Hematopoietic multipotent progenitor cell treated with erythropoietin and hydrocortisone succinate and interleukin-3 and kit ligand, for 17 days (in vitro differentiated cells): ENCODE results near the gene OLFM2.
A peak's percentile ranks its signal among the peaks of the same experiment; 100 is the strongest.
"Not testable (repeated sequence)": the region's sequence is repeated elsewhere in the genome, so short reads cannot be mapped to it uniquely, and the experiment has no call there.

Experiments used
- DNase-seq: peaks from one replicate; pipeline ENCODE4 v3.0.0-alpha.2; 2015; ENCODE audit warnings: low spot score

The OLFM2 gene

DNA sequence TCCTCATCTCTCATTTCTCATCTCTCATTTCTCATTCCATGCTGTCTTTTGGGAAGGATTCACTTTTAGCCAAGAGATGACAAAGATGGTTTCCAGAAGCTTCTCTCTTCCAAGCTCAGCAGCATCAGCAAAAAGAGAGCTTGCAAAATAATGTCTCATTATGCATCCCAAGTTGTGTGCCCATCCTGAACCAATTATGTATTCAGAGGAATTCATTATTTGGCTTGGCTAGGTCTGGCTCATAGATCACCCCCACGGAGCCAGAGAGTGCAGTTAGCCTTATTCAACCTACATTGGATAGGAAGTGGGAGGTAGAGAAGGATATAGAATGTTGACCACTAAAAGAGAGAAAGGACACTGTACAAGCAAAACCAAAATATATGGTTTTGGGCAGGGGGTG, 5.4 kb upstream of the OLFM2 start:
- DNase-seq: no peak

DNA sequence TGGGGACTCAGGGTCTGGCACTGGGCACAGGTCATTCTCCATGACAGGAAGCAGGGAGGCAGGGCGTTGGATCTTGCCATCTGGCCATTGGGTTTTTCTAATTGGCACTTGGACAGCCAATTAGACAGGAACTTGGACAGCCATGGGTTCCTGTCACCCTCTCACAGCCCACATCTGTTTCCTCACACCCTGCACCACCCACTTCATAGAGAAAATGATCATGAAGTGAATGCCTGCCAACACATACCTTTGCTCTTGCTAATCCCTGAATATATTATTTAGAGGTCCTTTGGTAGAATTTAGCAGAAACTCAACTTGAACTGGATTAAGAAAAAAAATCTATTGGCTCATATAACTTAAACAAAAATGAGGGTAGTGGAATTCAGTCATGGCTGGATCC, 4.9 kb upstream of the OLFM2 start:
- no peak for DNase-seq

DNA sequence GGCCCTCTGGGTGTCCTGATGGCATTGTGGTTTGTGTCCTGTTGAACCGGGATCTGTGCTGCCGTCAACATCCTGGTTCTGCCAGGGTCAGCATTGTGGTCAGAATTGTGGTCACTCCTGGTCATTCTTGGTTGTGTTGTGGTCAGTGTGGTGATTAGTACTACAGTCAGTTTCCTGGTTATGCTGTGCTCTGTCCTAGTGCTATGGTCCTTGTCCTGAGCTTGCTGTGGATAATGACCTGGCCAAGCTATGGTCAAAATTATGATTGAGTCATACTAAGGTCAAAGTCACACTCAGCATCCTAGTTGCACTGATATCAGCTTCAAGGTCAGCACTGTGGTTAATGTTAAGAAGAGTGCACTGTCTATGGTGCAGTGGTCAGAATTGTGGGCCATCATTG, 4.5 kb upstream of the OLFM2 start:
- no peak for DNase-seq

DNA sequence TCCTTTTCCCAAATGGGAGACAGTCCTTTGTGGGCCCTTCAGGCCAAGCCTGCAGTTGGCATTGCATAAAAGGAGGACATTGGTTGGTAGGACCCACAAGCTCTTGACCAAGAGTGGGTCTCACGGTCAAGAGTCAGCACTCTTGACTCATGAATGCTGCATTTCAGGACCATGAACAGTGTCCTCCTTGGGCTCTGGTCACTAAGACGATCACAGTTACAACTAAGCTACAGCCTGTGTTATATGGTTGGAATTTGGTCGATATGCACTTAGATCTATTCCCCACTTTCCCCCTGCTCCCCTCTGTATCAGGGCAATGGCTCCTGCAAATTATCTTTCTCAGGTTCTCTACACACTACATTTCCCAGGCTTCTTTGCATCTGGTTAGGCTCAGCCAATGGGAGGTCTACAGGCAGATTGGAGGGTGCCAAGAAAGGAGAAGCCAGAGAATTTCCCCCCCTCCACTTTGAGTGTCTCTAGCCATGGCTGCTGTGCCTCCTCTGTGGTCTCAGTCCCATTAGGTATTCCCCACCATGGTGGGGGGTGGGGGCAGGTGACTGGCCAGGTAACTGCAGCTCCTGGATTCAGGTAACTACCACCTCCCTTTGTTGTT, 3.1 kb upstream of the OLFM2 start:
- no peak for DNase-seq

DNA sequence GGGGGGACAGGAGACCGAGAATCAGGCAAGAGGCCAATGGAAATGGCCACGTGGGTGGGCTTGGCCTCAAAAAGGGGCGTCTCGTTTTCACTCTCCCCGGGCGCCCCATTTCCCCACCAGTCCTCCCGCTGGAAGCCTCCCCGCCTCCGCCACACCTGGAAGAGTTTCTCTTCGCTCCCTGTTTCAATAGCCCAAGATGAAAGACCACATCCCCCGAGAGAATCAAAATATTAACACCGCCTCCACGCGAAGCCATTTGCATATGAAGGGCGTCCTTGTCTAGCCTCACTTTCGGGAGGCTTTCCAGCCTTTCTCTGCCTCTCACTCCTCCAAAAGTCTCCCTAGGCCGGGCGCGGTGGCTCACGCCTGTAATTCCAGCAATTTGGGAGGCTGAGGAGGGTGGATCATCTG, 691 bp upstream of the OLFM2 start:
- no peak for DNase-seq

DNA sequence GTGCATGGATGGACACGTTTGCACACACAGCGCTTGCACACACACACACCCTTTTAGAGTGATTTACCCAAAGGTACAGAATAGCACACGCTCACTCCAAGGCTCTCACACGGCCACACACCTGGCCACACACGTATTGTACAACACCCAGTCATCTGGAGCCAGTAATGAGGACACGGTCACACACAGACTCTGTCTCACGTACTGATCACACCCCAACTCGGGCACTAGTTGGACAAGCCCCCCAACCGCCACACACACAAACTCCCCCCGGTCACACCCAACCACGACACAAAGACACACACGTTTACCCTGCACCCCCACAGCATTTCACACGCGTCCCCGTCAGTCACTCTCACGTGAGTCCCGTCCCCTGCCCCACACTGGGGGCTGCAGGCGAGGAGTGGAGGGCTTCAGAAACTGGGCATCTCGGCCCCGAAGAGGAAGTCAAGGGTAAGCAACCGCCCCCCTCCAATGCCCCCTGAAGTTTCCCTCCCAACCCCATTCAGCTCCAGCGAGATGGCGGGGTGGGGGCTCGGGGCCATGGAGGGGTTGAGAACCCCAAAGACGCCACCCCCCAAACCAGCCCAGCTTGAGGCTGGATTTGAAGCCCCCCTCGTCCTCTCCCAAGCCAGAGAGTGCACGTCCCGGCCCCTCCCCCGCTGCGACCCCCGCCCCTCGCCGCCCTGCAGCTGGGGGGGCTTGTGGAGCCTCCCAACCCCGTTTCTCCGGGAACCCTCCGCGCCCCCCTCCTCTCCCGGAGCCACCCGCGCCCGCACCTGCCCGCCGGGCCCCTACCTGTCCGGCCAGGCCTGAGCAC, 599 bp downstream of the OLFM2 start:
- no peak for DNase-seq

DNA sequence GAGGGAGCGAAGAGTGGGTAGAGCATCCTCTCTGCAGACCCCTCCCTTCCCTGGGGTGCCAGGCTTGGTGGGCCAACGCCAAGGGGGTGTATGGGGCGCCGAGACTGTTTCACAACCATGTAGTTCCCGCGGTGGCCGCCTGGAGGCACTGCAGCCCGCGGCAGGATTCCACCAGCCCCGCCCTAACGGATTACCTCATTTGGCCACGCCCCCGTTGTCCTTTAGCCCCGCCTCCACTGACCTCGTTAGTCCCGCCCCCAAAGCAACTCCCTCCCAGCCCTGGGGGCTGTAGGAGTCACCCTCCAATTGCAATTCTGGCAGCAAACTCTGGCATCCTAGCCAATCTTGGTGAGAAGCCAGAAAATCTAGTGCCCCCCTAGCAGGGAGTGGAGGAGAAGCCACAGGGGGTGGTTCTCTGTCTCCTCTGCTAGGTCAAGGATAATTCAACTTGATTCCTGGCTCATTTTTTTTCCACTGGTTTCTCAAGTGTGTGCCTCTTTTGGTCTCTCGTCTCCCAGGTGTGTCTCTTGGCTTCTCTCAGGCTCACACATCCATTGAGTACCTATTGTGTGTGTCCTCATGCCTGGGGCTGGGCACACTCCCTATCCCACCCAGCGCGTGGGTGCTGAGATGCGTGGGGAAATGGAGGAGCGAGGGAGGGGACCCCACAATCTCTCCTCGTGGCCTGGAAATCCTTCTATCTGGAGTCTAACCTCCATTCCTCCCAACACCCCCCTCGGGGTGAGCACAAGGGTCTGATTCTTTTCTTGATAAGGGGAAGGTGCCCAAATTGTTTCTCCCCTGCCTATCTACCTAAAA, 2.0 kb downstream of the OLFM2 start:
- peak; percentile 67 for DNase-seq

DNA sequence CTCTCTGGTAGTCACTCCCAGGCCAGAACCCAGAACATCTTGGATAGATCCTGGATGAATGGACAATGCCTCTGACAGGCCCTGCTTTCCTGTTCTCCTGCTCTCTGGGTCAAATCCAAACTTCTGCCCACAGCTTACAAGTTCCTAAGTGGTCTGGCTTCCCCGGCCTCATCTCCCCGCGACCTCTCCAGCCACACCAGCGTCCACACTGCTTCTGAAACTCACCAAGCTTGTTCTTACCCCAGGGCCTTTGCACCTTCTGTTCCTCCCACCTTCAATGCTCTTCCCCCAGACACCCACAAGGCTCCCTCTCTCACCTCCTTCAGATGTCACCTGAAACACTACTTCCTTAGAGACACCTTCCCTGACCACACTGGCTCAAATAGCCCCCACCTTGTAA, 3.5 kb downstream of the OLFM2 start:
- no peak for DNase-seq

DNA sequence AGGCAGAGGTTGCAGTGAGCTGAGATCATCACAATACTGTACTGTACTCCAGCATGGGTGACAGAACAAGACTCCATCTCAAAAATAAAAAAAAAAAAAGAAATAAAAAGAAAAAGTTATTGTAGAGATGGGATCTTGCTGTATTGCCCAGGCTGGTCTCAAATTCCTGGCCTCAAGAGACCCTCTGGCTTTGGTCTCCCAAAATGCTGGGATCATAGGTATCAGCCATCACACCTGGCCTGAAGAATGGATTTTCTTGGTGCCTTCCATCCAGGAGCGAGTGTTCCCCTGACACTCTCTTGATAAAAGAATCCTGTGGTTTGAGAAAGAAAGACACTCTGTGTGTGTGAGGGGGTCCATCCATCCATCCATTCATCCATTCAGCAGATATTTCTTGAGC, 4.7 kb downstream of the OLFM2 start:
- DNase-seq: no peak

DNA sequence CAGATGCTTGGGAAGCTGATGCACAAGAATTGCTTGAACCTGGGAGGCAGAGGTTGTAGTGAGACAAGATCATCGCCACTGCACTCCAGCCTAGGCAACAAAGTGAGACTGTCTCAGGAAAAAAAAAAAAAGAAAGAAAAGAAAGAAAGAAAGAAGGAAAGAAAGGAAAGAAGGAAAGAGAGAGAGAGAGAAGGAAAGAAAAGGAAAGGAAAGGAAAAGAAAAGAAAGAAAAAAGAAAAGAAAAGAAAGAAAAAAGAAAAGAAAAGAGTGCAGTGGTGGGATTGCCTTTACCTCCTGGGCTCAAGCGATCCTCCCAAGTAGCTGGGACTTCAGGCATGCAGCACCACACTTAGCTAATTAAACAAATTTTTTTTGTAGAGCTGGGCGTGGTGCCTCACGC, 12.9 kb downstream of the OLFM2 start:
- DNase-seq: no peak

DNA sequence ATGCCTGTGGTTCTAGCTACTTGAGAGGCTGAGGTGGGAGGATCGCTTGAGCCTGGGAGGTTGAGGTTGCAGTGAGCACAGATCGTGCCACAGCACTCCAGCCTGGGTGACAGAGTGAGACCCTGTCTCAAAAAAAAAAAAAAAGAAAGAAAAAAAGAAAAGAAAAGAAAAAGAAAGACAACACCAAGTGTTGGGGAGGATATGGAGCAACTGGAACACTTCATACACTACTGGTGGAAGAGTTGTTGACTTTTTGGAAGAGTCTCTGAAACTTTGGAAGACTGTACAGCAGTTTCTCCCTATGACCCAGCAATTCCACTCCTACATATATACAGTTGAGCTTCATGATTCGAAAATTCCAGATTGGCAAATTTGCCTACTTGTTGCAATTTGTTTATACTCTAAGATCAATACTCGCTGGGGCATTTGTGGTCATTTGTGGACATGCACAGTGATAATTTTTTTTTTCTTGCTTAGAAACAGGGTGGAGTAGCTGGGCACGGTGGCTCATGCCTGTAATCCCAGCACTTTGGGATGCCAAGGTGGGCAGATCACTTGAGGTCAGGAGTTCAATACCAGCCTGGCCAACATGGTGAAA, 13.4 kb downstream of the OLFM2 start:
- DNase-seq: not testable (repeated sequence)

DNA sequence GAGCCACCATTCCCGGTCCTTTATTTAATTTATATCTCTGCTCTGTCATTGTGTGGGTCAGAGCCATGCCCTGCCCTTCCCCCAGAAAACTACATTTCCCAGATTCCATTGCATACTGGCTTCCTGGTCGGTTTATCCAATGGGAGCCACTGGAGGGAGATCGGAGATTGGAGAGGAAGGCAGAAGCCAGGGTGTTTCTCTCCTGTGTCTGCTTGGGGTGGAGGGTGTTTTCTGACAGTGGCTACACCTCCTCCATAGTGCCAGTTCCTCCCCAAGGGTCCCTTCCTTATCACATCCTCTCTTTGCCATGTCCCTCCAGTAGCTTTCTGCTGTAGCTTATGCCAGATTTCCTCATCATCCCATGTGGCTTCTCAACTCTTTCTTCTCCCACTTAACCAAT, 19.0 kb downstream of the OLFM2 start:
- no peak for DNase-seq

DNA sequence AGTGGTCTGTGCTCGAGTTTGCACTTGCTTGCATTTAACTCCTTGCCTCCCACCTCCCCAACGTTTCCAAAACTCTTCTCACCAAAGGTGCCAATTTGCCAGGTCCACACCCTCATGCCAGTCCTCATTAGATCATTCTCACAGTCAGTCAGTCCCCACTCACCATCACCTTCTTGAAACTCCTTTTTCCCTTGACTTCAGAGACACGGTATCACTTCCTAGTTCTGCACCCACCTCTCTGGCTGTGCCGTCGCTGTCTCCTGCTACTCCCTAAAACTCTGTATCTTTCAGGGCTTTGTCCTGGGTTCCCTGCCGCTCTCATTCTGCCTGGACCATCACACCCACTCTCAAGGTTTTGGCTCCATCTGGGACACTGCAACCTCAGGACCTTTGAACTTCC, 19.6 kb downstream of the OLFM2 start:
- no peak for DNase-seq

DNA sequence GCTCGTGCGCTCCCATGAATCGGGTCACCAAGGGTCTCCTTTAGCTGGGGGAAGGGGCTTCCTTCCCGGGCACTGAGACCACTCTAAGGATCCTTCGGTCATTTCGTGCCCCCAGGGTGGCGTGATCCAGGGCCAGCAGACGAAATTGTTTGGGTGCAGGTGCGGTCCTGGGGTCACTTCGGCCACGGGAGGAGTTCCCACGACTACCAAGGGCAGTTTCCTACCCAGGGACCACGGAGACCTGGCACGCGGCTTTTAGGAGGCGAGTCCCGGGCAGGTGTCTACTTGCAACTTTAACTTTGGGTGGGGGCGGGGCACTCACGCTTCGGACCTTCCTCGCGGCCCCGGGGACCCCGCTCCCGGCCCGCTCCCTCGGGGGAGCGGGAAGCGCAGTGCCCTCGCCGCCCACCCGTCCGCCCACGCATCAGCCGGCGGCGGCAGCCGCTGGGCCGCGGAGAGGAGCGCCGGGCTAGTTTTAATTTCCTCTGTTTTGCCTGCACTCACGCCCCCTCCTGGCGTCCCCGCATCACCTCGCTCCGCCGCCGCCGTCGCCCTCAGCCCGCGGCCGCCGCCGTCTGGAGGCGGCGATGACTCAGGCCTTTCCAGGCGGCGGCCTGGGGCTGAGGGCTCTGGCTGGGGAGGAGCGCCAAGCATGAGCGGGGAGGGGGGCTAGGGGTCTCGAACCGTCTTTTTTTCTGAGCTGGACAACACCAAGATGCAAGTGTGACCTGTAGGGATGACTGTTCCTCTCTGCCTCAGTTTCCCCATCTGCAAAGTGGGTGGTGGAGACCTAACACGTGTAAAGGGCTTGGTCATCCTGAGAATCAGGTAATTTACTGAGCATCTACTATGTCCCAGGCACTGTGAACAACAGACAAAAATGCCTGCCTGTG, 21.8 kb downstream of the OLFM2 start:
- no peak for DNase-seq

DNA sequence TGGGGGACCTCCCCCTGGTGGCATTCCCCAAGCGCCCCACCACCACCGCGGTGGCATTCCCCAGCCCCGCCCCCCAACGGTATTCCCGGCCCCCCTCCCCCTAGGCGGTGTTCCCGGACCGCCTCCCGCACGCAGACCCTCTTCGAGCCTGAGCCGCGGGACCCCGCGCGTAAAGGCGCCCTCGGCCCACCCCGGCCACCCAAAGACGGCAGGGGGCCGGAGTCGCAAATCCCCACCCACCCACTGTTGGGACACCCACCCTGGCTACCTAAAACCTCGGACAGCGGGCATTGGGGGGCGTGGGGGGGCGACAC, 22.4 kb downstream of the OLFM2 start:
- no peak for DNase-seq

DNA sequence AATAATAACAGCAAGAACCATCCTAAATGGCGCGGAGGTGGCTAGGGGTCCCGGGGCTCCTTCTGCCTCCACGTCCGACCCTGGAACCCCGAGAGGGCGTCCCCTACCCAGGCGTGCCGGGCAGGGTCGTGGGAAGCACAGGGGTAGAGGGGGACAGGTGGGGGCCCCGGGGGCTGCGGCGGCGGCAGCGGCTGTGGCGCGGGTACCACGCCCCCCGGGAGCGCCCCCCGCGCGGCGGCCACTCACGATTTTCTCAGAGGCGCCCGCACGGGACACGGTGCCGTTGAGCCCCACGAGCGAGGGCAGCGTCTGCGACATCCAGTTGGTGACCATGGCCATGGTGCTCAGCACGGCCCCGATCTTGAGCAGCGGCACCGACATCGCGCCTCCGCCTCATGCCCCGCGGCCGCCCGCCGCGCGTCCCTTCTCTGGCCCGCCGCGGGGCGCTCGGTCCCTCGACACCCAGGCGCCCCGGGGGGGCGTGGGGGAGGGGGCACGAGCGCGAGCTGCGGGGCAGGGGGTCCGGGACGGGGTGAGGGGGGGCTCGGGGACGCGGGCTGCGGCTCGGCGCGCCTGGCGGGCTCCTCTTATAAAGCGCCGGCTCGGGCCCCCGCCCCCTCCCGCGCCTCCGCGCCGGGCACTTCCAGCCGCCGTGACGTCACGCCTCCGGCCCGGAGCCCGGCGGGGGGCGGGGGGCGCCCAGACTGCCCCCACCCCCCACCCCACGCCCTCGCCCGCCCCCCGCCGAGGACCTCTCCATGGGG, 22.9 kb downstream of the OLFM2 start:
- DNase-seq: no peak

DNA sequence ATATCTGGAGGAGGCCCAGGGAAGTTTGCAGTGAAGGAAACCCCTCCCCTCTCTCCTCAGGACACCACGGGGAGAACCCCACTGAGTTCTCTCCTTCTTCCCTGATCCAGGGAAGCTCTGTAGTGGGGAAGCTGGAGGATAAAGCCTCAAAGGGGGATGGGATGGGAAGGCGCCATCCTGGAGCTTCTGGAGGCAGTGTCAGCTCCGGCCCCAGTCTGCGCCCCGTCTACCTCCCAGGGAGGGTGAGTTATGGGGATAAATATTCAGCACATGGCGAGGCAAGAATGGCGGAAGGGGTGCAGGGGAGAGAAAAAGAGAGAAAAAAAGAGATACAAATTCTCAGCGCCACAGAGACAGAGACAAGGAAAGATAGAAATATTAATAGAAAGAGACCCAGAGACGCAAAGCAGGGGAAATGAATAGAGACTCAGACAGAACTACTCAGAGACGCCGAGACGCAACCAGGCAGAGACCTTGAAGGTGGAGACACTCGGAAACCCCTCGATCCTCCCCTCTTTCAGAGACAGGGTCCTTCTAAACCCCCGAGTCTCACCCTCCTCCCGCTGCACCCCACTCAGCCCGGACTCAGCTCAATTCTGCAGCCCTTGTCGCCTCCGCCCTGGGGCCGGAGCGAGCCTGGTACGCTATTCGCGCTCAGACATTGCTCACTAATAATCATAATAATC, 23.6 kb downstream of the OLFM2 start:
- no peak for DNase-seq

DNA sequence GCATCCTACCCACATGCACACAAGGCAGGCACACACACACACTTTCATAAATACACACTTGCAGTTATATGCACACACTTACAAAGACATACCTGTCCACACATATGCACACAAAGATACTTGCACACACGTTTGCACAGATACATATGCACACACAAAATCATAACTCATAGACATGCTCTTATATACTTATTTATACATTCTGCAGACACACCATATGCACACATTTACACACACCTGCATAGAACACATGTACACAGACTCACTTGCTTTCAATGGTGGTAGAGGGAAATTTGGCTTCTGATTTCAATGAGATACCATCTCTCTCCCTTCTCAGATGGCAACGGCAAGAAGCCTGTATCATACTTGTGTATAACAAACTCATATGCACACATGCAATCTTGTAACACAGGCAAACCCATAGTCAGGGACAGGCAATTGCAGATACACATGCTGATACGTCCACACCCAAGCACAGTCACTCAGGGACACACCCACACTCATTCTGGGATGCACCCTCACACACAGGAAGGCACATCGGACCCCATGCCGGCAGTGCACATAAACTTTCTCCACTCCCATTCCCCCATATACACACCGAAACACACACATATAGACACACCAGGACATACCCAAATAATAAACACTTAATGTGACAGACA, 24.7 kb downstream of the OLFM2 start:
- DNase-seq: no peak

DNA sequence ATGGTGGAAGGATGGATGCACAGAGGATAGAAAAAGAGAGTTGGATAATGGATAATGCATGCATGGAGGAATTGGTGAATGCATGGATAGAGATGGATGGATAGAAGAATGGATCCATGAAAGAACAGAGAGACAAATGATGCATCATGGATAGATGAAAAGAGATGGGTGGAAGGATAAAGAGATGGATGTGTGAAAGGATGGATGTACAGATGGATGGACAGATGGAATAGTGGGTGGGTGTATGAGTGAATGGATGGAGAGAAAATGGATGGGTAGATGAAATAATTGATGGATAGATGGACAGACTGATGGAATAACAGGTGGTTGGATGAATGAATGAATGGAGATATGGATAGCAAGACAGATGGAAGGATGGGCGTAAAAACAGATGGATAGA, 25.7 kb downstream of the OLFM2 start:
- no peak for DNase-seq

DNA sequence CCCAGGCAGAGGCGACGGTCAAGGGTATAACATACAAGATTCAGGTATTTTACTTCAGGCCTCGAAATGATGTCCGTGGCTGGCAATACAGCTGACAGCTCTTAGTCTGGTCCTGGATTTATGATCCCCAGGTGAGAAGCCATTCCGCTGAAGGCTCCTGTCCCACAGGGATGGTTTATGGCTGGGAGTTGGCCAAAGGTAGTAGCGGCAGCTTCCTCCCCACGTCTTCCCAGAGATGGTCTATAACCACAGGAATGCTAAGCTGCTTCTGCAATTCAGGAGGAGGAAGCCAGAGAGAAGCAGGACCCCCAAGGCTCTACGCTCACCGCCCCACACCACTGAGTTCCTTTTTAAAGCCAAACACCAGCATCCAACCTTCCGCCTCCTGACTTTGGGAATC, 27.1 kb downstream of the OLFM2 start:
- DNase-seq: no peak
